H1 (cell line): ENCODE results near the gene PLEKHG4. TPM values are rescaled to one million over a fixed set of nuclear protein-coding genes. Genes with fewer than 3 reads are reported as not detected.

Experiments used
- MAX ChIP-seq: IDR thresholded peaks from 2 replicates; pipeline ENCODE4 v1.6.1; 2012; ENCODE audit warnings: inconsistent platforms
- RFX5 ChIP-seq: IDR thresholded peaks from 2 replicates; pipeline ENCODE4 v1.6.1; 2011; ENCODE audit warnings: low read depth, low read length, improper control_type of control experiment, borderline replicate concordance
- SIN3A ChIP-seq, 2 experiments: IDR thresholded peaks in 1 of 2; conservative IDR thresholded peaks in 1 of 2; 2 replicates each; pipeline ENCODE4 v1.6.1; 2011 to 2012; ENCODE audit warnings: low read length in 2 of 2, improper control_type of control experiment in 1 of 2, low read depth in 1 of 2, mild to moderate bottlenecking in 1 of 2
- SP4 ChIP-seq: IDR thresholded peaks from 2 replicates; pipeline ENCODE4 v1.6.1; 2012; ENCODE audit warnings: low read length, inconsistent platforms
- TBP ChIP-seq: IDR thresholded peaks from 2 replicates; pipeline ENCODE4 v1.6.1; 2011; ENCODE audit warnings: low read depth, low read length, improper control_type of control experiment
- YY1 ChIP-seq: IDR thresholded peaks from 2 replicates; pipeline ENCODE4 v1.6.1; 2011; ENCODE audit warnings: low read depth, mild to moderate bottlenecking, low read length
- polyA plus RNA-seq, 7 experiments: library from polyadenylated mRNA; depleted of rRNA in 3 of 7; stranded (reverse) in 5 of 7; unstranded in 2 of 7; fragments of >200 nt in 5 of 7; fragments of 200-250 nt in 2 of 7; gene quantifications; 1 replicate in 5 of 7; 2 replicates in 1 of 7; 4 replicates in 1 of 7; pipeline versions ENCODE4 v1.2.1 to v1.2.3, GENCODE V29; 2011 to 2013; ENCODE audit warnings: missing spikeins in 2 of 7, mixed read lengths in 2 of 7
- total RNA-seq: library from RNA; stranded (reverse); fragmentation: NEBNext Ultra II Directional; extraction: Animal tissue kit (Norgen Biotek cat#: 25700); gene quantifications from 2 replicates; pipeline ENCODE4 v1.2.1, GENCODE V29; 2021

The PLEKHG4 gene
- total and polyA plus RNA-seq, 2 of the 8 experiments (the other 6 are each of a cell fraction or from before 2014, with no cell fraction given): 7.7 to 11.1 TPM

GRCh38 chr16:67247192-67248072 is 31.9 kb upstream of the PLEKHG4 start, which contains the start of gene FHOD1 (continued):
- TF ChIP-seq SIN3A (conservative IDR thresholded peaks at IDR 0.05 in 1 of 2, IDR thresholded peaks at IDR 0.05 in 1 of 2; ENCODE audit: low read depth in 1 of 2, low read length in 2 of 2) (peak in 1 of 2 experiments; percentile 77; a peak in 1 of 4 replicates), YY1 (no peak), RFX5 (no peak), SP4 (0 out of 2 replicates have a peak, but pooled peaks have one; percentile 21), MAX (peak; percentile 85), TBP (peak; percentile 49)
